Activated CD4-positive, CD25-positive, alpha-beta regulatory T cell treated with anti-CD3 and anti-CD28 coated beads, Interleukin-2, amount 50 U/mL, for 72 hours (primary cell): ENCODE results near the gene MAP3K7.

Experiments
- DNase-seq: peaks from one replicate; pipeline ENCODE4 v3.0.0; 2021

Gene MAP3K7

DNA sequence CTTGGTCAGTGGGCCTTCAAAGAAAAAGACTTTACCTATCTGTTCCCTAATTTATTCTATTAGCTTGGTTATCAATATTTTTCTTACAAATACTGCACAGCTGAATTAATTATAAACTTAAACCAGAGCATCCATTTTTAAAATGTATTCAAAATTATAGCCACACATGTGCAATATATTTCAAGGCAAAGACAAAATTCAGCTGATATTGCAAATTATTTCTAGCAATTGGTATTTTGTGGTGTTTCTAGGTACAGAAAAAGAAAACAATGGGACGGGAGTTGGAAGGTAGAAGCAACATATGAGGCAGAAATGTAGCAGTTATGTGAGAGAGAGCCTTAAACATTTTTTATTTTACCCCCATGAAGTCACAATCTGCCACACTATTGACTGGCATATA, 64.9 kb downstream of the MAP3K7 start:
- no peak for DNase-seq

DNA sequence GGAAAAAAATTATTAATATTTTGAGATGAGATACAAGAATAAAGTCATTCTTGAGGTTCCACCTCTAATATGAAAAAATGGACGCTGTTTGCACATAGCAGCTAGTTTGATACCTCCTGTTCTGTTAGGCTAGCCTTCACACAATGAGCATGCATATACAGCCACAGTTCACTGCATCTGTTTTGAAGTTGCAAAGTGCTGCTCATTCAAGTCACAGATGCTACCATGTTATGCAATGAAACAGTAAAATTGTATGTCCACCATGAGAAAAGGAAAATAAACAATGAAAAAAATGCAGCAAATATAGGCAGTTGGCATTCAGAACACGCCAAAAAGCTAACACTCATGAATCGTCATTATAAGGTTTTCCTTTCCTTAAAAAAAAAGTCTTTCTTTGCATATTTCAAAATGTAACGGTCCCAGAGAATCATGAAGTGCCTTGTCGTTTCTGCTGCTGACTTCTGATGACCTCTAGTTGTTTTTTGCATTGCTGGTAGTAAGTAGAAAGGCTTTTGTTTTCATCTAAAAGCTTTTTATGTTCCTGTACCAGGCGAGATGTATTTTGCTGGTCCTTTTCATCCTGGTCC, 70.7 kb downstream of the MAP3K7 start:
- DNase-seq, result no peak

DNA sequence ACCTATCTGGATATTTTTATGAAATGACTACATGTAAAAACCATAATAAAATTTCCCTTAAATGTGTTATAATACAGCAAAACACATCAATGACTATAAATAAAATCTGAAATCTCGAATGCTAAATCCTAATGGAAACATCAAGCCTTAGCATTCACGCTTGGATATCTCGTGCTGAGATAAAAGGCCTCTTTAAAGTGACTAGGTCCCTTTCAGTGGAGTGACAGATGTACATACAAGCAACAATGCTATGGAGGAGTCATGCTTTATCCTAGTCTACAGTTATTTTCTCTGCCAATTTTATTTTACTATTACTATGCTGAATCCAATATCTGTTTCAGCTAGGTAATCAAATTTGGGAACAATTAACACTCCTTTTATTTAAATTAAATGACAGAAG, 72.4 kb downstream of the MAP3K7 start:
- no peak for DNase-seq

DNA sequence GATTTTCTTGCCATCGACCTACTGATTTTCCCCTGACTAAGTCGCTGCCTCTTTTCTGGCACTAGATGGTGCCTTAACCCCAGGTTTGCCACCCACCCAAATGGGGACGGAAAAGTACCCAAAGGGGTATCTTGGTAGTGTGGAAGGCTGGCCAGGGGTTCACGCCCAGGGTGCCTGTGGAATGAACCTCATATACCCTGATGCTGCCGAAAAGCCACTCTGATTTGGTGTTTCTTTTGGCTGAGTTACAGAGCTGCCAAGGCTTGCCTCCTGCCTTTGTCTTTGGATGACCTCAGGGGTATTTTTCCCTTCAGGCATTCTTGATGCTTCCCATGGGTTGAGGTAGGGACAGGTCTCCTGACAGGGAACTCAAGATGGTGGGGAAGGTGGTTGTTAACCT, 78.1 kb downstream of the MAP3K7 start:
- DNase-seq, result no peak

DNA sequence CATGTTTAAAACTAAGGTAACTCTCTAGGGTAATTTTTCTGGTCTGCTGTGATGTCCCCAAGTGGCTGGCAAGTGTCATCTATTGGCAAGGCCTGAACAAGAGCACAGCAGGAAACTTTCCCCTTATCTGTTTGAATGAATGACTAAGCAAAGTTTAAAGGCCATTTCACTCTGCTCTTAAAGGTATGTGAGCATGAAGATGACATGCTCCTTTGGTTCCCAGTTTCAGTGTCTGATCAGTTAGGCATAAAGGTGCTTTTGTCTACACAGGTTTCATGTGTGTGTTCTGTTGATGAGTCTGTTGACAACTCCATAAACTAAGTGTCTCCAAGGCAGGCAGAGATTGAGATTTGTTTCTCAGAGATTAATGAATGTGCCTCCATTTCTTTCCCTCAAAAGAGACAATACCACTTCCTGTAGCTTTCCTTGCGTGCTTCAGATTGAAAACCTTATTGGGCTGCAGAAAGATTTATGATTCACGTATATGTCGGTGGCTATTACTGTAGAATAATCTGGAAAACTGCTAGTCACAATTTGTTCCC, 83.9 kb downstream of the MAP3K7 start:
- DNase-seq, result no peak

DNA sequence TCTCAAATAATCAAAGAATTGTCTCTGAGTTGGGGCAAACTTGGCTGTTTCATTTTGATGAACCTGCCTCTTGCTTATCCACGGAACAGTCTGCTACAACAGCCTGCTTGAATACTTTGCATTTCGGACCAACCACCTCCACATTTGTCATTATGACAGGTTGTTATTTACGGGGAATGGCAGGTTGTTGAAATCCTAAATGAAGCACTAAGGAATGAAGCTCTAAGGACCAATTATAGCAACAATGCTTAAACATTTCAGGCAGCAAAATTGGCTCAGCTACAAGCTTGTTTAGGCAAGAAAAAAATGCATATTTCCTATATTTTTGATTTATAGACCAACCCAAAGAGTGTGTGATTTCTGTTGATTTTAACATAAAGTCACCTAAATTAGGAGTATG, 84.5 kb downstream of the MAP3K7 start:
- DNase-seq, result no peak

DNA sequence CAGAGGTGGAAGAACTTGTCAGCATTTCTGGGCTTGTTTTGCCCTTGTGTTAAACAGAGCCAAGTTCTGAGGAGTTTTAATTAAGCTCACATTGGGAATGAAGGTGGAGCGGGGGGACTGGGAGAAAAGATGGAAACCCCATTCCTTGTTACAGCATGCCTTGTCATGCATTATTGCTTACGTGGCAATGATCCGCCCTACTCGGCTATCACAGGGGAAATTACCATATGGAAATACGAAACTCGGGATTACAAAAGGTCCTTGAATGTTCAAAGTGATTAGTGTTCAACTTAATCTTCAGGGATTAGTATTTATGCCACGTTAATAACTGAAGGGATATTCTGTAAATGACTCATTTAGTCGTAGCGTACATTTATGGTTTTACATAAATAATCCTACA, 86.4 kb downstream of the MAP3K7 start:
- DNase-seq, result no peak

DNA sequence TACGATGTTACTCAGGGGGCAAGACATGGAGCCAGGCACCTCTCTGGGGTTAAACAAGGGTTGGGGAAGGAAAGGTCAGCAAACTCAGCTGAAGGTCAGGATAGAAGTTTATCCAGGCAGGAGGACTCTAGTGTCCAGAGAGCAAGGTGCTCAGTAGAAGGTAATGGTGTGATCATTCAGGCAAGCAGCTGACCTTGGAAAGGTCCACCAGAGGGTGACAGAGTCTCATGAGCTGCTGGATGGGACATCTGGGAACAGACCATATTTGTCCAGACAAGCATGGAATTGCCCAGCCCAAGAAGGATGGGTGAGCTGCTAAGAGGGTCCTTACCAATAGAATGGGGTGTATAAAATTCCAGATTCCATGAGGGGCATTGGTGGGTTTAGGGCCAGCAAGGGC, 89.5 kb downstream of the MAP3K7 start:
- DNase-seq, result no peak

DNA sequence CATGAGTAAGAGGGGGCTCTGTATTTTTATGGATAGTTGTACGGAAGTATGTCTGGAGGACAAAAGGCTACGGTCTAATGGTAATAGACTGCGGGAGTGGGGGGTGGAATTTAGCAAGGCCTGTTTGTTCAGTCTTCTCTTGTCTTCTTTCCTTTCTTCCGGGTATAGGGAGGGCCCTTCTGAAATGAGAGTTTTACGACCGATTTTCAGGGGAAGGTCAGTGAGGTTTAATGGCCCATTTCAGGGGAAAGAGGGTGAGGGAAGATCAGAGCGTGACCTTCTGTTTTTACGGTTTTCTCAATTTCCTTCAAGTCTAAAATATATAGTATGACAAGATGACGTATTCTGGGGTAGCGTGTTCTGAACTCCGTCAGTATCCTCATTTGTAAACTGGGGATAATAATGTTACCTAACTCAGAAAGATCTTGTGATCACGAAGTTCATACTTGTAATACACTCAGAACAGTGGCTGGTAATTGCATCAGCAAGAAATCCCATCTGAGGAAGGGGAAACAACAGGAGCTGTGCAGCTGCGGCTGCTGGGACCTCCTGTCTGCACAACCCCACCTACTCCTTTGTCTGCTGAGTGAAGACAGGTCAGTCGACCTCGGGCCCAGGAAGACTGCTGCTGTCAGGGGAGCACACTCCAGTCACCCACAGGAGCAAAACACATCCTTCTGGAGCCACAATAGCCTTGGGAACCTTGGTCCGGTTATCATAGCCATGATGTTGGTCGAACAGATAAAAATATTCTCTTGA, 90.4 kb downstream of the MAP3K7 start:
- no peak for DNase-seq

DNA sequence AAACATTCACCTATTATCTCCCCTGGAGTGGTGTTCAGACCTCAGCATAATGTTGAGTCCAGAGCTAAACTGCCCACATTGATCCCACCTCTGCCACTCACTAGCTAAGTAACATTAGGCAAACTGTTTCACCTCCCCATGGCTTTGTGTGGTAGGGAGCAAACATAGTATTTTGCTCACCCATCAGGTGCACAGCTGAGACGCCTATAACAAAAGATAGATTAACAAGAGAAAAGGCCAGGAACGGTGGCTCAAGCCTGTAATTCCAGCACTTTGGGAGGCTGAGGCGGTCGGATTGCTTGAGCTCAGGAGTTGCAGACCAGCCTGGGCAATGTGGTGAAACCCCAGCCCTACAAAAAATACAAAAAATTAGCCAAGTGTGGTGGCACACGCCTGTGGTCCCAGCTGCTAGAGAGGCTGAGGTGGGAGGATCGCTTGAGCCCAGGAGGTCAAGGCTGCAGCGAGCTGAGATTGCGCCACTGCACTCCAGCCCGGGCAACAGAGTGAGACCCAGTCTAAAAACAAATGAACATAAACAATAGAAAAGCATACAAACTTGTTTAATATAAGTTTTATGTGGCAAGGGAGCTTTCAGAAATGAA, 91.6 kb downstream of the MAP3K7 start:
- no peak for DNase-seq

DNA sequence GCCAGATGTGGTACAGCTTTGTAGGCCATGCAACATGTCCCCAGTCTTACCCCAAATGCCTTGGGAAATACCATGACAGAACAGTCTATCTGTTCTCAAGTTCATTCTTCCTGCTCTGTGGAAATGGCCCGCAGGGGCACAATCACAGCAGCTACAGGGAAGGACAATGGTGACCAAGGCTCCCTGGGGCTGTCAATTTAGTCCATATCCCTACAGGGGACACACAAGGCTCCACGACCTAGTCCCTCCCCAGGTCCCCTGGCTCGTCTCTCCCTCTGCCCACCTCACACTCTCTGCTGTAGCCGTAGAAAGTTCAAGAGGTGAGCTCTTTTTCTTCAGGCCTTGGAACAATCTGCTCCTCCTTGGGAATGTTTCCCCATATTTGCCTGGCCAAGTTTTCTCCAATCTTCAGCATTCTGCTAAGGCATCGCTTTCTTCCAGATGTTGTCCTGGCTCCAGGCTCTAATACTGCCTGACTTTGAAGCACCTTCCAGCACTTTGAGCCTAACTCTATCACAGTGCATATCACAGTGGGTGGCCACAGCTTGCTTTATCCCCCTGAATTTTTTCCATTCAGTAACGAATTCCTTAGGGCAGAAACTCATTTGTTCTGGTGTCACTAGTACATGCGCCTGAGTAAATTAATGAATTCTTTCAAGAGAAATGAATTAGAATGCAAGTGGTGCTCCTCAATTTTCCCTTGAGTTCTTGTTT, 92.6 kb downstream of the MAP3K7 start:
- DNase-seq, result no peak

DNA sequence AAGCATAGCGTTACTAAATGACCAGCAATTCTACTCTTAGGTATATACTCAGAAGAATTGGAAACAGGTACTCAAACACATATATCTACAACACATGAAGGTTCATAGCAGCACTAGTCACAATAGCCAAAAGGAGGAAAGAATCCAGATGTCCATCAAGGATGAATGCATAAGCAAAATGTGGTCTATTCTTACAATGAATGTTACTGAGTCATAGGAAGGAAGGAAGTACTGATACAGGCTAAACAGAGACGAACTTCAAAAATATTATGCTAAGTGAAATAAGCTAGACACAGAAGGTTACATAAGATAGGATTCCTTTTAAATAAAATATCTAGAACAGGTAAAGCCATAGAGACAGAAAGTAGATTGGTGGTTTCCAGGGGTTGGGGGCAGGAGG, 93.5 kb downstream of the MAP3K7 start:
- DNase-seq, result no peak

DNA sequence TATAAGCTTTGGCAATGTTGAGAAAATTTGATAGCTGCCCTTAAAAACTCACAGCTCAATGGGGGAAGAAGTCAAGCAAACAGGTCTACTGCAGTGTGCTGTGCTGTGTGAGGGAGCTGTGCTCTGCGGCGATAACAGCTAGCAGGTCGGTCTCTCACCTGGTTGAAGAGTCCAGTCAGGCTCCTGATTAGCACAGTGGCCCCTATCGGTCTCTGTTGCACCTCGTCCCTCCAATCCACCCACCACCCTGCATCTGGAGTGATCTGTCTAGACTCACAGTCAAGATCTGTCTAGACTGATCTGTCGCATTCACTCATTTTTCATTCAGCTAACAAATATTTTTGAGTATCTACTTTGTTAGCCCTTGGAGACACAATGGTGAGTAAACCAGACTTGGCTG, 94.1 kb downstream of the MAP3K7 start:
- no peak for DNase-seq

DNA sequence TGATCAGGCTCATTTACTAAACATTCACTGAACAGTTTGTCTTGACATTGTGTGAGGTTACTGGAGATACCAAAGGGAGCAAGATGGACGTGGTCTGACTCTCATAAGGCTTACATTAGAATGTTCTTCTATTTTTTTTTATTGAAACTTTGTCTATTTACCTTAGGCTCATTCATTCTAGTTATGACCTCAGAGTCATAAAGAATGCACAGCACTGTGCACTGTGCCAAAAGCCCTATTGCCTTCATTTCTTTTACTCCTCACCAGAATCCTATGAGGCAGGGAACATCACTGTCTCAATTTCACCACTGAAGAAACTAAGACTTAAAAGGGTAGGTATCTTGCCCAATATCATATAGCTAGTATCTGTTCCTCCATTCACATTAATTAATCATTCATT, 94.5 kb downstream of the MAP3K7 start:
- no peak for DNase-seq

DNA sequence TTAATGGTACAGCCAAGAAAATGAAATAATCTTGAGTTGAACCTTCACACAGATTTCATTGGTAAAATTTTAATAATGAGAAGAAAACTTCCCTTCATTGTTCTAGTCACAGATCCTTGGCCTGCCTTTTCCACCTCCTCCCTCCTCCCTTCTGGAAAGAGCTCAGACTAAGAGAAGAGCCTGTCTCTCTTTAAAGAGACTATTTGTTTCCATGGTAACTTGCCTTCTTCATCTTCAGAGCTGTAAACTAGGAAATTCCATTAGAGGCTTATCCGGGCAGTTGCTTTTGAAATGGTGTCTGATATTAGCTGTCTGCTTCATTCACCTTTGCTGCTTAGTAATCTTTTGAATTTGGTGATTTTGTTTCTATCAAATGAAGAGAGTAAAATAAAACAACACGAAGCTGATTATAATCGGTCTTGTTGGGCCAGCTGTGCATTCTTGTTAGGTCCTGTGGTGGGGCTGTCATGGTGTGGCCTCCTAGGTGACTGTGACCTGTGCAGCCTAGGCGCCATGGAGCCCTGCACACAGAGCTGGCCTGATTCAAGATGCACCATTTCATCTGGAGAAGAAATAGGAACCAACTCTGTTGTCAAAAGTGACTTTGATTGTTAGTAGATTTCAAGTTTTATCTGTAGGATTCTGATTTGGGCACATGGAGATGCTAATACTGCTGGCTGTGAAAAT, 96.7 kb downstream of the MAP3K7 start:
- no peak for DNase-seq

DNA sequence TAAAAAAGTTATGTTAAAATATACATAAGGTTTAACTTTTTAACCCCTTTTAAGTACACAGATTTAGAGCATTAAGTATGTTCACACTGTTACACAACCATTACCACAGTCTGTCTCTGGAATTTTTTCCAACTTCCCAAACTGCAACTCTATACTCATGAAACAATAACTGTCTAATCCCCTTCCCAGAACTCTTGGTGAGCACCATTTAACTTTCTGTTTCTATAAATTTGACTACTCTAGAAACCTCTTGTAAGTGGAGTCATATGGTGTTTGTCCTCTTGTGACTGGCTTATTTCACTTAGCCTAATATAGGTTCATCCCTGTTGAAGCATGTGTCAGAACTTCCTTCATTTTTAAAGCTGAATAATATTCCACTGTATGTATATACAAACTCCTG, 98.1 kb downstream of the MAP3K7 start:
- no peak for DNase-seq

DNA sequence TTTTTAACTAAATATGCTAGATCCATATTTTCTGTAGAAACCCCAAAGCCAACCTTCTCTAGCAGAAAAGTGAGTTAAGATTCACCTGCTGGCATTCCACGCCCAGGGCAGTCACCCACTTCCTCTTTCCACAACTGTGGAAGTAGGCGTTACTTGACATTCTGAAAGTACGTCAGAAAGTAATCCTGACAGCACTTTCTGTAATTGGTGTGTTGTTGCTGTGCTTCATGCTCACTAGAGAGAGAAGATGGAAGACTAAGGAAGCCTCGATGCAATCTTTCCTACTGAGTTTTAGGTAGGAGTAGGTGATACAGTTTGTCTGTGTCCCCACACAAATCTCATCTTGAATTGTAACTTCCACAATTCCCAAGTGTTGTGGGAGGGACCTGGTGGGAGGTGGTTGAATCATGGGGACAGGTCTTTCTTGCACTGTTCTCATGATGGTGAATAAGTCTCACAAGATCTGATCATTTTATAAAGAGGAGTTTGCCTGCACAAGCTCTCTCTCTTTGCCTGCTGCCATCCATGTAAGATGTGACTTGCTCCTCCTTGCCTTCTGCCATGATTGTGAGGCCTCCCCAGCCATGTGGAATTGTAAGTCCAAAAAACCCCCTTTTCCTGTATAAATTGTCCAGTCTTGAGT, 101.1 kb downstream of the MAP3K7 start:
- DNase-seq, result no peak

DNA sequence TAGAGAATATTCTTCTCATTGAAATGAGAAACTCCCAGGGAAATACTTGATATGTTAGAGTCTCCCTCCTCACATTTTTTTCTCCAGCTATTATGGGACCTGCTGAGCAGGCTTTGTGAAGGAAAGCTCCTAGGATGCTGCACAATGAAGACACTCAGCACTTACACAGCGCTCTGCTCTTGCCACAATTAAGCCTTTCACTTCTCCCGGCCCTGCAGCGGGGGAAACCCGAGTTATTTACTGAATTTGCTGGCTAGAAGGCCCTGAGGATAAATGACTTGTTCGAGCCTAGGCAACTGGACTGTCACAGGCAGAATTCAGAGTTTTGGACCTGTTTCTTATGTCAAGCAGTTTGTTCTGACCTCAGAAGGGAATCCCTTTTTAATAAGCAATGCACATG, 102.0 kb downstream of the MAP3K7 start:
- no peak for DNase-seq

DNA sequence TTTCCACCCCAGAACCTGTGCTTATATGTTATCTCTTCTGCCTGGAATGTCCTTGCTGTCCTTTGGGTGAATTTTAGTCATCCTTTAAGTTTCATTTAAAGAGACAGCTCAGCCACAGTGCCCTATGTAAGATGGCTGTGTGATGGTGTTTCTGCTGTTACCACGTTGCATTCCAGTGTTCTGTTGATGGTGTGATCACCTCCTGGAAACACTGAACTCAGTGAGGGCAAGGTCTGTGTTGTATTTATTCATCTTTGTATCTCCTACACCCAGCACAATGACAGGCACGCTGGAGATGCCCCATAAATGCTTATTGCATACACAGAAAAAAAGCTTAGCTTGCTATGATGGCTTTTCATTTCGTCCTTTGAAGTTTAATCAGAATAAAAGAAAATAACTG, 102.5 kb downstream of the MAP3K7 start:
- no peak for DNase-seq

DNA sequence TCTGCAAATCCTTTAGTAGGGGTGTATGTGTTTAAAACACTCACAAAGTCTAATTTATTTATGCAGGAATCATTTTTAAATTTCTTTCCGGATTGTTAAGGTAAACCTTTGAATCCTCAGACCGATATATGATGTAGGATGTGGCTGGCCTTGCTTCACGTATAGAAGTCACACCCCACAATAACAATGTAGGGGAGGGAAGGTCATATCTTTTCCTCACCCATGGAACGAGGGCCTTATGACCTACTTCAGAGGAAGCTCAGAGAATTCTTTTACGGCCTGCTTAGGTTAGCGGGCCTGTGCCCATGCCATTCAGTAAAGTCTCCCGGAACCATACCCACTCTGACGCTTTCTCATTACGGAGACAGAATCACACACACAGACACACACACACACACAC, 102.9 kb downstream of the MAP3K7 start:
- DNase-seq, result no peak

DNA sequence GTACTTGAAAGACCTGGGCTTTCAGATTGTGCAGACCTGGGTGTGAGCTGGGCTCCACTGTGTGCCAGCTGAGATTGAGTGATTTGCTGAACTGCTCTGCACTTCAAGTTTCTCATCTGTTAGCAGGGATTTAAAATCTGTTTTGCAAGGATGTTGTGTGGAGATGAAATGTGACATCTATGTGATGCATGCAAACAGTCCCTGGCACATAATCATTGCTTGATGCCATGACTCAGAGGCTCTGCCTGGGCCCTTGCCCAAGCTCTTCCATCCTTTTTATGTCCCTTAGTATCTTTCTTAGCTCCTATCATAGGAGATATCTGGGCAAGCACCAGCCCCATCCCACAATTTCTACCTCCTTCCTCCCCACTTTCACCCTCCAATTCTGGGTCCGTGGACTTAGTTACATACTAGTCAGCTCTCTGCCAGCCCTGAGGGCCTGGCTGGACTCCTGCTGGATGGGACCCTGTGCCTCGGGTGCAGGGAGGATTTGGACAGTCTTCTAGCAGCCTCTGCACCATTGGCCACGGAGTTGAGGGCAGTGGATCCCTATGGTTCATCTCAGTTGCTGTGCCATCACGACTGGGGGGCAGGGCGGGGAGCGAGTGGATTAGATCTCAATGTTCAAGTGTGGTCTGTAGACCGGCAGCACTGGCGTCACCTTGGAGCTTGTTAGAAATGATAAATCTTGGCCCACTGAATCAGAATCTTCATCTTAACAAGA, 103.6 kb downstream of the MAP3K7 start:
- DNase-seq, result no peak

DNA sequence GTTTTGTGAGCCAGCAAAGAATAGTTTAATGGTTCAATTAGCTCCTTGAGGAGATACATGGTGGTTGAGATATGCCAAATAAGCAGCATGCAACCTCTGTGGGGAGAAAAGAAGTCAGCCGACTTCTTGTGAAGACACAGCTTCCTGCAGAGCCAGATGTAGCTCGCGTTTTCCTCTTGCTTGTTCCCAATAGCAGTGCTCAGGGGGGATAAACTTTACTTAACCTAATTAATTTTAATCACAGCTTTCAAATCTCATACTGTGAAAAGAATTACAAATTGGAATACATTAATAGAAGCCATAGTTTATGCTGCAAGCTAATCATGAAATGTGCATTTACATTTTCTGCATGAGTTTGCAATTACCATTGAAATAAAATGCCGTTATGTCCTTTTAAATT, 106.2 kb downstream of the MAP3K7 start:
- no peak for DNase-seq
